ENCODE results near the gene RBM43.
"Not testable (repeated sequence)": the region's sequence is repeated elsewhere in the genome, so short reads cannot be mapped to it uniquely, and the experiment has no call there.

The RBM43 gene

GRCh38 chr2:151268085-151268484 lies 6.4 kb upstream of the RBM43 start:
- DNase-seq (ENCODE audit: low read depth), result no peak

- no peak for DNase-seq (ENCODE audit: low read depth)
Observed at GRCh38 chr2:151267537-151267936, 5.9 kb upstream of the RBM43 start.

GRCh38 chr2:151265991-151266390 lies 4.3 kb upstream of the RBM43 start:
- no peak for DNase-seq (ENCODE audit: low read depth)

- DNase-seq (ENCODE audit: low read depth), result no peak
Observed at GRCh38 chr2:151264157-151264825, 2.6 kb upstream of the RBM43 start.

GRCh38 chr2:151262629-151263028 lies 966 bp upstream of the RBM43 start:
- DNase-seq (ENCODE audit: low read depth), result no peak

- DNase-seq (ENCODE audit: low read depth), result no peak
Observed at GRCh38 chr2:151261977-151262291, 271 bp upstream of the RBM43 start.

GRCh38 chr2:151260573-151261230 lies 961 bp downstream of the RBM43 start:
- DNase-seq (ENCODE audit: low read depth), result peak; percentile 57

GRCh38 chr2:151258121-151258520 lies 3.5 kb downstream of the RBM43 start:
- peak; percentile 90 for DNase-seq (ENCODE audit: low read depth)

GRCh38 chr2:151252646-151253045 lies 9.0 kb downstream of the RBM43 start:
- no peak for DNase-seq (ENCODE audit: low read depth)

- DNase-seq (ENCODE audit: low read depth), result peak; percentile 94
Observed at GRCh38 chr2:151251012-151251411, 10.7 kb downstream of the RBM43 start.

GRCh38 chr2:151247432-151247831 lies 14.2 kb downstream of the RBM43 start:
- DNase-seq (ENCODE audit: low read depth), result no peak

- DNase-seq (ENCODE audit: low read depth), result no peak
Observed at GRCh38 chr2:151246152-151246551, 15.5 kb downstream of the RBM43 start.

- no peak for DNase-seq (ENCODE audit: low read depth)
Observed at GRCh38 chr2:151243468-151243867, 18.2 kb downstream of the RBM43 start.

GRCh38 chr2:151241224-151241623 lies 20.4 kb downstream of the RBM43 start:
- peak; percentile 38 for DNase-seq (ENCODE audit: low read depth)

- DNase-seq (ENCODE audit: low read depth), result no peak
Observed at GRCh38 chr2:151240433-151240832, 21.2 kb downstream of the RBM43 start.

GRCh38 chr2:151239624-151240023 lies 22.0 kb downstream of the RBM43 start:
- DNase-seq (ENCODE audit: low read depth), result no peak

- DNase-seq (ENCODE audit: low read depth), result peak; percentile 91
Observed at GRCh38 chr2:151238527-151239487, 22.9 kb downstream of the RBM43 start.

GRCh38 chr2:151237422-151238025 lies 24.1 kb downstream of the RBM43 start:
- peak; percentile 28 for DNase-seq (ENCODE audit: low read depth)

- not testable (repeated sequence) for DNase-seq (ENCODE audit: low read depth)
Observed at GRCh38 chr2:151233760-151234159, 27.9 kb downstream of the RBM43 start.

- DNase-seq (ENCODE audit: low read depth), result not testable (repeated sequence)
Observed at GRCh38 chr2:151233288-151233687, 28.4 kb downstream of the RBM43 start.

GRCh38 chr2:151230627-151231140 lies 31.0 kb downstream of the RBM43 start:
- no peak for DNase-seq (ENCODE audit: low read depth)

GRCh38 chr2:151228847-151229512 lies 32.7 kb downstream of the RBM43 start:
- DNase-seq (ENCODE audit: low read depth), result no peak
